HT-29 (cell line): ENCODE data around the gene TMPRSS6. TPM values are rescaled to one million over a fixed set of nuclear protein-coding genes. Genes with fewer than 3 reads are reported as not detected.

Source experiments
- total RNA-seq: library from RNA; depleted of rRNA; stranded (reverse); fragments of >200 nt; shearing (Covaris generic); gene quantifications from 2 replicates; pipeline ENCODE4 v1.2.3, GENCODE V29; 2014; rRNA removed

Gene TMPRSS6
- total RNA-seq, 1 experiment from 2014 or later = not detected

Other genes with a start within 250 kb of the TMPRSS6 start
- gene NCF4, start 248.7 kb downstream of the TMPRSS6 start, total RNA-seq = not detected in 2 replicates
- not detected in 2 replicates for gene CSF2RB, start 196.1 kb downstream of the TMPRSS6 start, total RNA-seq
- gene TST, start 90.3 kb downstream of the TMPRSS6 start, total RNA-seq = 165 and 167 TPM in 2 replicates
- gene MPST, start 90.0 kb downstream of the TMPRSS6 start, total RNA-seq = 211 and 220 TPM in 2 replicates
- 5.5 and 11.1 TPM in 2 replicates for gene KCTD17, start 58.0 kb downstream of the TMPRSS6 start, total RNA-seq
- gene IL2RB, start 40.2 kb upstream of the TMPRSS6 start, total RNA-seq = not detected in 2 replicates
- gene C1QTNF6, start 78.5 kb upstream of the TMPRSS6 start, total RNA-seq = 7.1 and 8.3 TPM in 2 replicates
- gene SSTR3, start 102.8 kb upstream of the TMPRSS6 start, total RNA-seq = not detected in 2 replicates
- gene RAC2, start 134.6 kb upstream of the TMPRSS6 start, total RNA-seq = 6.7 and 7.3 TPM in 2 replicates
- not detected in 2 replicates for gene CYTH4, start 172.8 kb upstream of the TMPRSS6 start, total RNA-seq